Caco-2 (cell line): ENCODE data around the gene CEACAM4. TPM values are rescaled to one million over a fixed set of nuclear protein-coding genes. Genes with fewer than 3 reads are reported as not detected.

ENCODE experiments used
- BruUV-seq: library from RNA; stranded (reverse); fragments of 400-500 nt; replicated peaks from 2 replicates; lab custom pipeline; 2021; lab: Mats Ljungman, UMichigan
- CTCF ChIA-PET: fragments of 300-600 bp; sonication (Branson Sonifier 250); formaldehyde crosslinking; loops from one replicate; lab custom pipeline; 2022; ENCODE audit warnings: antibody characterized with exemption; lab: Charles Lee
- POLR2A ChIA-PET: fragments of 300-600 bp; sonication (Branson Sonifier 250); formaldehyde crosslinking; loops from one replicate; lab custom pipeline; 2022; ENCODE audit warnings: antibody characterized with exemption; lab: Charles Lee
- DNase-seq, 2 experiments: peaks; one replicate each; pipeline versions ENCODE4 v3.0.0 to v3.0.0-alpha.2; 2020 to 2022
- H3K27me3 ChIP-seq: replicated peaks from 2 replicates; pipeline ENCODE4 v1.6.0; 2011; ENCODE audit warnings: low read length; ENCODE audit not compliant: control insufficient read depth, insufficient read depth
- H3K36me3 ChIP-seq: 2 replicates; pipeline ENCODE4 v1.5.1; 2011; ENCODE audit warnings: low read length; ENCODE audit not compliant: control insufficient read depth, insufficient read depth
- H3K4me1 ChIP-seq: fragments of 250-450 bp; sonication (Bioruptor Pico); 2 replicates; pipeline ENCODE4 v1.5.1; 2020; ENCODE audit warnings: mild to moderate bottlenecking
- H3K4me3 ChIP-seq: 2 replicates; pipeline ENCODE4 v1.5.1; 2011; ENCODE audit warnings: low read depth, mild to moderate bottlenecking, control low read depth, low read length
- H3K9me3 ChIP-seq: fragments of 250-450 bp; sonication (Bioruptor Pico); 2 replicates; pipeline ENCODE4 v1.5.1; 2020; ENCODE audit warnings: mild to moderate bottlenecking, moderate library complexity
- H3K27ac Mint-ChIP-seq: one replicate; pipeline ENCODE4 v1.8.0; 2022; ENCODE audit warnings: mixed read lengths; ENCODE audit not compliant: unreplicated experiment
- H3K27me3 Mint-ChIP-seq: one replicate; pipeline ENCODE4 v1.8.0; 2022; ENCODE audit warnings: mixed read lengths; ENCODE audit not compliant: insufficient read depth, unreplicated experiment
- H3K36me3 Mint-ChIP-seq: one replicate; pipeline ENCODE4 v1.8.0; 2022; ENCODE audit warnings: mild to moderate bottlenecking, mixed read lengths; ENCODE audit not compliant: insufficient read depth, unreplicated experiment
- H3K4me1 Mint-ChIP-seq: one replicate; pipeline ENCODE4 v1.8.0; 2022; ENCODE audit warnings: low read depth, mixed read lengths; ENCODE audit not compliant: unreplicated experiment
- H3K4me3 Mint-ChIP-seq: one replicate; pipeline ENCODE4 v1.8.0; 2022; ENCODE audit warnings: mild to moderate bottlenecking, moderate library complexity, mixed read lengths; ENCODE audit not compliant: unreplicated experiment
- H3K9me3 Mint-ChIP-seq: one replicate; pipeline ENCODE4 v1.8.0; 2022; ENCODE audit warnings: mixed read lengths; ENCODE audit not compliant: unreplicated experiment
- CTCF ChIP-seq, 2 experiments: fragments of 200-600 bp in 1 of 2; IDR thresholded peaks; 1 replicate in 1 of 2; 2 replicates in 1 of 2; pipeline versions ENCODE4 v1.5.1 to v1.8.0; 2011 to 2022; ENCODE audit warnings: antibody characterized with exemption in 1 of 2, control low read depth in 1 of 2, inconsistent platforms in 1 of 2, low read depth in 1 of 2, low read length in 1 of 2, mild to moderate bottlenecking in 1 of 2, moderate library complexity in 1 of 2; ENCODE audit not compliant: insufficient read depth in 1 of 2, severe bottlenecking in 1 of 2, unreplicated experiment in 1 of 2
- intact Hi-C: fragments of 100-400 bp; cut with micrococcal nuclease; formaldehyde crosslinking; loops from one replicate; pipeline ENCODE4 v1.10.0; 2022; ENCODE audit not compliant: unreplicated experiment
- total RNA-seq: library from RNA; stranded (reverse); gene quantifications from 2 replicates; pipeline ENCODE4 v1.2.3, GENCODE V29; 2022

The CEACAM4 gene
- total RNA-seq, 1 experiment from 2014 or later: not detected

DNA sequence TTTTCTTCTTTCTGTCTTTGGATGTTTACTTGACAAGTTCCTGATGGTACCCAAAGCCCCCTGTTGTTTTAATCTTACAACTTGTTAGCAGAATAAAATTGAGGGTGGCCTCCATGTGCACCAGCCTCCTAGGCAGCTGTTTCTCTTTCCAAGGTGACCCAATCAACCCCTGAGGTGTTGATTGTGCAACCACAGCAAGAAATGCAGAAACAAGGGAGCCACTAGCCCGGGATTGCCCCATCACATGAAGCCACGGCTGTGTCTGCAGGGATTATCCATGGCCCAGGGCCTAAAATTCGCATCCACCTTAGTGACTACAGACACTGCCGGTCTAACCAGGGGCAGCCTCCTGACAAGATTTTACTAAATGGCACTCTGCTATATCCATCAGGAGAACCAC lies 14.4 kb downstream of the CEACAM4 start:
- POLR2A ChIA-PET: no interaction called here
- Mint-ChIP-seq H3K4me1 (no peaks in the 10 kb centered on the region), H3K9me3 (no peaks in the 10 kb centered on the region), H3K27ac (no peak overlapping the region), H3K36me3 (no peaks in the 10 kb centered on the region), H3K4me3 (no peak overlapping the region), H3K27me3 (peaks cover 22% of the 10 kb centered on the region)
- no peaks in the 10 kb centered on the region for H3K27me3 ChIP-seq
- H3K36me3 ChIP-seq: no peaks in the 10 kb centered on the region
- no peak for TF ChIP-seq CTCF (IDR thresholded peaks at IDR 0.05; ENCODE audit: insufficient read depth in 1 of 2, low read depth in 1 of 2, low read length in 1 of 2, severe bottlenecking in 1 of 2, unreplicated experiment in 1 of 2)
- BruUV-seq: no TSS peak
- intact Hi-C loops: no loop called here
- CTCF ChIA-PET: no interaction called here
- no peak for DNase-seq
- no peaks in the 10 kb centered on the region for H3K9me3 ChIP-seq
- no peaks in the 10 kb centered on the region for H3K4me1 ChIP-seq
- no peak overlapping the region for H3K4me3 ChIP-seq

- H3K27me3 Mint-ChIP-seq: peaks cover 30% of the 10 kb centered on the region
- no peak for TF ChIP-seq CTCF (IDR thresholded peaks at IDR 0.05; ENCODE audit: insufficient read depth in 1 of 2, low read depth in 1 of 2, low read length in 1 of 2, severe bottlenecking in 1 of 2, unreplicated experiment in 1 of 2)
- H3K36me3 Mint-ChIP-seq: no peaks in the 10 kb centered on the region
- DNase-seq: no peak
- intact Hi-C loops: no loop called here
- Histone ChIP-seq H3K9me3 (no peaks in the 10 kb centered on the region), H3K36me3 (no peaks in the 10 kb centered on the region), H3K4me3 (no peak overlapping the region), H3K4me1 (no peaks in the 10 kb centered on the region), H3K27me3 (no peaks in the 10 kb centered on the region)
- no peaks in the 10 kb centered on the region for H3K9me3 Mint-ChIP-seq
- H3K4me3 Mint-ChIP-seq: no peak overlapping the region
- POLR2A ChIA-PET: no interaction called here
- no peaks in the 10 kb centered on the region for H3K4me1 Mint-ChIP-seq
- CTCF ChIA-PET: no interaction called here
- BruUV-seq: no TSS peak
- no peak overlapping the region for H3K27ac Mint-ChIP-seq
Observed at GRCh38 chr19:41610789-41611188, 16.1 kb downstream of the CEACAM4 start.

- intact Hi-C loops: no loop called here
- POLR2A ChIA-PET: no interaction called here
Observed at GRCh38 chr19:41607668-41608067, 19.2 kb downstream of the CEACAM4 start.

More at GRCh38 chr19:41607668-41608067, 19.2 kb downstream of the CEACAM4 start:
- no peak for TF ChIP-seq CTCF (IDR thresholded peaks at IDR 0.05; ENCODE audit: insufficient read depth in 1 of 2, low read depth in 1 of 2, low read length in 1 of 2, severe bottlenecking in 1 of 2, unreplicated experiment in 1 of 2)
- Histone ChIP-seq H3K9me3 (no peaks in the 10 kb centered on the region), H3K36me3 (no peaks in the 10 kb centered on the region), H3K4me3 (no peak overlapping the region), H3K27me3 (no peaks in the 10 kb centered on the region), H3K4me1 (no peaks in the 10 kb centered on the region)
- no peaks in the 10 kb centered on the region for H3K36me3 Mint-ChIP-seq
- CTCF ChIA-PET: no interaction called here
- H3K9me3 Mint-ChIP-seq: no peaks in the 10 kb centered on the region
- no peak overlapping the region for H3K4me3 Mint-ChIP-seq
- H3K27ac Mint-ChIP-seq: no peak overlapping the region
- no peak for DNase-seq
- H3K27me3 Mint-ChIP-seq: peaks cover 29% of the 10 kb centered on the region
- BruUV-seq: no TSS peak
- H3K4me1 Mint-ChIP-seq: no peaks in the 10 kb centered on the region
